H1 (cell line): ENCODE results near the gene GALNTL6. TPM values are rescaled to one million over a fixed set of nuclear protein-coding genes. Genes with fewer than 3 reads are reported as not detected.

Source experiments
- CHD7 ChIP-seq: fragments of 300-600 bp; sonication (generic); IDR thresholded peaks from 2 replicates; pipeline ENCODE4 v1.7.1; 2012; ENCODE audit warnings: low read length, moderate library complexity, mild to moderate bottlenecking, inconsistent platforms; ENCODE audit not compliant: insufficient replicate concordance
- GABPA ChIP-seq: IDR thresholded peaks from 2 replicates; pipeline ENCODE4 v1.6.1; 2011; ENCODE audit warnings: mild to moderate bottlenecking, low read length, moderate library complexity, borderline replicate concordance; ENCODE audit not compliant: insufficient read depth
- JUND ChIP-seq: IDR thresholded peaks from 2 replicates; pipeline ENCODE4 v1.6.1; 2011; ENCODE audit warnings: mild to moderate bottlenecking, improper control_type of control experiment, low read length
- polyA plus RNA-seq, 7 experiments: library from polyadenylated mRNA; depleted of rRNA in 3 of 7; stranded (reverse) in 5 of 7; unstranded in 2 of 7; fragments of >200 nt in 5 of 7; fragments of 200-250 nt in 2 of 7; gene quantifications; 1 replicate in 5 of 7; 2 replicates in 1 of 7; 4 replicates in 1 of 7; pipeline versions ENCODE4 v1.2.1 to v1.2.3, GENCODE V29; 2011 to 2013; ENCODE audit warnings: missing spikeins in 2 of 7, mixed read lengths in 2 of 7
- total RNA-seq: library from RNA; stranded (reverse); fragmentation: NEBNext Ultra II Directional; extraction: Animal tissue kit (Norgen Biotek cat#: 25700); gene quantifications from 2 replicates; pipeline ENCODE4 v1.2.1, GENCODE V29; 2021

Gene GALNTL6
- total and polyA plus RNA-seq, 2 of the 8 experiments (the other 6 are each of a cell fraction or from before 2014, with no cell fraction given): 0.03 to 0.32 TPM

- no peak for TF ChIP-seq CHD7
- TF ChIP-seq JUND: no peak
- no peak for TF ChIP-seq GABPA
Measured at GRCh38 chr4:172155838-172156345, 342.7 kb downstream of the GALNTL6 start (continued).
